Naive thymus-derived CD4-positive, alpha-beta T cell (primary cell): Measurements from ENCODE around the gene PMM2. TPM values are rescaled to one million over a fixed set of nuclear protein-coding genes. Genes with fewer than 3 reads are reported as not detected.

Experiments
- ATAC-seq: fragments of 150-1000 bp; cut with Tn5 transposase; 2 replicates; pipeline ENCODE4 v1.10.0; 2021; ENCODE audit warnings: mild to moderate bottlenecking, moderate library complexity
- CTCF ChIA-PET: fragments of 350-600 bp; sonication (Branson Sonifier 250); formaldehyde crosslinking; loops from one replicate; lab custom pipeline; 2021; ENCODE audit warnings: antibody characterized with exemption; lab: Charles Lee
- POLR2A ChIA-PET: fragments of 350-600 bp; sonication (Branson Sonifier 250); formaldehyde crosslinking; loops from one replicate; lab custom pipeline; 2021; ENCODE audit warnings: antibody characterized with exemption, inconsistent platforms; lab: Charles Lee
- DNase-seq, 9 donors: peaks; one replicate each; pipeline versions ENCODE4 v3.0.0 to v3.0.0-alpha.2; 2020 to 2022; ENCODE audit warnings: mixed read lengths in 1 of 9
- H3K27ac ChIP-seq: one replicate; pipeline ENCODE4 v1.7.0; 2013; ENCODE audit warnings: mild to moderate bottlenecking, low read depth, low read length, moderate library complexity
- H3K27me3 ChIP-seq, 2 donors: one replicate each; pipeline ENCODE4 v1.7.0; 2013; ENCODE audit warnings: low read length in 2 of 2, mild to moderate bottlenecking in 2 of 2, moderate library complexity in 2 of 2; ENCODE audit not compliant: control insufficient read depth in 2 of 2, insufficient read depth in 2 of 2
- H3K36me3 ChIP-seq, 3 experiments: 1 replicate in 2 of 3; 2 replicates in 1 of 3; pipeline ENCODE4 v1.7.0; 2013; ENCODE audit warnings: low read length in 3 of 3, mild to moderate bottlenecking in 3 of 3, moderate library complexity in 1 of 3; ENCODE audit not compliant: insufficient read depth in 3 of 3, control insufficient read depth in 2 of 3
- H3K4me1 ChIP-seq, 2 donors: one replicate each; pipeline ENCODE4 v1.7.0; 2013; ENCODE audit warnings: low read length in 2 of 2, mild to moderate bottlenecking in 2 of 2, moderate library complexity in 1 of 2; ENCODE audit not compliant: control insufficient read depth in 2 of 2, insufficient read depth in 2 of 2
- H3K4me3 ChIP-seq: 2 replicates; pipeline ENCODE4 v1.7.0; 2013; ENCODE audit warnings: mild to moderate bottlenecking, low read length
- H3K9me3 ChIP-seq, 3 experiments: 1 replicate in 2 of 3; 2 replicates in 1 of 3; pipeline ENCODE4 v1.7.0; 2013; ENCODE audit warnings: low read length in 3 of 3; ENCODE audit not compliant: control insufficient read depth in 2 of 3
- H3K27ac Mint-ChIP-seq, 9 donors: one replicate each; pipeline ENCODE4 v1.8.0; 2020 to 2022; ENCODE audit warnings: mixed read lengths in 9 of 9, mild to moderate bottlenecking in 8 of 9, moderate library complexity in 5 of 9, inconsistent platforms in 2 of 9
- H3K27me3 Mint-ChIP-seq, 5 donors: one replicate each; pipeline ENCODE4 v1.8.0; 2021 to 2022; ENCODE audit warnings: mixed read lengths in 5 of 5, mild to moderate bottlenecking in 1 of 5
- H3K36me3 Mint-ChIP-seq, 5 donors: one replicate each; pipeline ENCODE4 v1.8.0; 2020 to 2022; ENCODE audit warnings: mixed read lengths in 5 of 5, mild to moderate bottlenecking in 3 of 5, inconsistent platforms in 1 of 5
- H3K4me1 Mint-ChIP-seq, 7 donors: one replicate each; pipeline ENCODE4 v1.8.0; 2020 to 2022; ENCODE audit warnings: mixed read lengths in 7 of 7, mild to moderate bottlenecking in 3 of 7, inconsistent platforms in 1 of 7
- H3K4me3 Mint-ChIP-seq, 10 donors: one replicate each; pipeline ENCODE4 v1.8.0; 2020 to 2022; ENCODE audit warnings: mild to moderate bottlenecking in 10 of 10, mixed read lengths in 10 of 10, moderate library complexity in 6 of 10, inconsistent platforms in 2 of 10
- H3K9me3 Mint-ChIP-seq, 11 donors: one replicate each; pipeline ENCODE4 v1.8.0; 2020 to 2022; ENCODE audit warnings: mixed read lengths in 11 of 11, mild to moderate bottlenecking in 4 of 11, inconsistent platforms in 1 of 11, moderate library complexity in 1 of 11
- intact Hi-C, 2 donors: fragments of 100-400 bp; cut with micrococcal nuclease; formaldehyde crosslinking; loops; one replicate each; pipeline ENCODE4 v1.15.1; 2023
- polyA plus RNA-seq, 2 donors: library from polyadenylated mRNA; unstranded; fragments of 300-500 nt; fragmentation: Illumina TruSeq; gene quantifications; one replicate each; pipeline ENCODE4 v1.2.3, GENCODE V29; 2021
- total RNA-seq, 6 experiments: library from RNA in 5 of 6; stranded (reverse) in 5 of 6; gene quantifications; 1 replicate in 5 of 6; 2 replicates in 1 of 6; pipeline ENCODE4 v1.2.3 and lab custom pipeline; 2021 to 2026

The PMM2 gene
- total and polyA plus RNA-seq, 7 experiments from 2014 or later = 18.0 to 52.8 (median 40.9) TPM

GRCh38 chr16:8767176-8767575 lies 30.5 kb upstream of the PMM2 start:
- no peak for ATAC-seq
- Mint-ChIP-seq H3K36me3 (peaks cover 0 to 32% (median 16%) of the 10 kb centered on the region in 5 donors), H3K27me3 (no peaks in the 10 kb centered on the region), H3K9me3 (no peaks in the 10 kb centered on the region), H3K4me1 (no peaks in the 10 kb centered on the region), H3K27ac (no peak overlapping the region), H3K4me3 (no peak overlapping the region)
- H3K27ac ChIP-seq = no peak overlapping the region
- ChIA-PET POLR2A (no interaction called here), CTCF (no interaction called here)
- intact Hi-C loops = no loop called here
- peaks cover 0 to 20% (median 0%) of the 10 kb centered on the region in 3 experiments for H3K36me3 ChIP-seq
- H3K27me3 ChIP-seq = no peaks in the 10 kb centered on the region
- no peak for DNase-seq
- H3K4me1 ChIP-seq = no peaks in the 10 kb centered on the region
- no peaks in the 10 kb centered on the region for H3K9me3 ChIP-seq
- H3K4me3 ChIP-seq = no peak overlapping the region

- Mint-ChIP-seq H3K9me3 (no peaks in the 10 kb centered on the region), H3K36me3 (peaks cover 0 to 42% (median 24%) of the 10 kb centered on the region in 5 donors), H3K27me3 (no peaks in the 10 kb centered on the region), H3K4me1 (no peaks in the 10 kb centered on the region), H3K27ac (no peak overlapping the region), H3K4me3 (no peak overlapping the region)
- no peak overlapping the region for H3K27ac ChIP-seq
- POLR2A ChIA-PET = no interaction called here
- peaks cover 0 to 26% (median 0%) of the 10 kb centered on the region in 3 experiments for H3K36me3 ChIP-seq
- no peaks in the 10 kb centered on the region for H3K4me1 ChIP-seq
- H3K4me3 ChIP-seq = no peak overlapping the region
- CTCF ChIA-PET = no interaction called here
- DNase-seq (no peak), ATAC-seq (no peak)
- H3K9me3 ChIP-seq = no peaks in the 10 kb centered on the region
- H3K27me3 ChIP-seq = no peaks in the 10 kb centered on the region
- intact Hi-C loops = no loop called here
Observed at GRCh38 chr16:8768283-8768682, 29.4 kb upstream of the PMM2 start.

GRCh38 chr16:8768692-8769091 lies 28.9 kb upstream of the PMM2 start:
- no peaks in the 10 kb centered on the region for H3K4me1 Mint-ChIP-seq
- no peaks in the 10 kb centered on the region for H3K27me3 ChIP-seq
- peaks cover 0 to 26% (median 0%) of the 10 kb centered on the region in 3 experiments for H3K36me3 ChIP-seq
- H3K4me1 ChIP-seq = no peaks in the 10 kb centered on the region
- ATAC-seq (no peak), DNase-seq (no peak)
- ChIA-PET CTCF (no interaction called here), POLR2A (no interaction called here)
- no peaks in the 10 kb centered on the region for H3K9me3 Mint-ChIP-seq
- H3K4me3 Mint-ChIP-seq = no peak overlapping the region
- intact Hi-C loops = no loop called here
- H3K27ac ChIP-seq = no peak overlapping the region
- H3K9me3 ChIP-seq = no peaks in the 10 kb centered on the region
- no peaks in the 10 kb centered on the region for H3K27me3 Mint-ChIP-seq
- peaks cover 0 to 46% (median 28%) of the 10 kb centered on the region in 5 donors for H3K36me3 Mint-ChIP-seq
- no peak overlapping the region for H3K4me3 ChIP-seq
- H3K27ac Mint-ChIP-seq = no peak overlapping the region

GRCh38 chr16:8773537-8773936 lies 24.1 kb upstream of the PMM2 start:
- intact Hi-C loops = no loop called here
- H3K4me1 Mint-ChIP-seq = no peaks in the 10 kb centered on the region
- DNase-seq (no peak), ATAC-seq (no peak)
- no peaks in the 10 kb centered on the region for H3K4me1 ChIP-seq
- H3K4me3 ChIP-seq = no peak overlapping the region
- POLR2A ChIA-PET = no interaction called here
- no peak overlapping the region for H3K4me3 Mint-ChIP-seq
- H3K9me3 ChIP-seq = no peaks in the 10 kb centered on the region
- no peak overlapping the region for H3K27ac ChIP-seq
- no peaks in the 10 kb centered on the region for H3K27me3 Mint-ChIP-seq
- CTCF ChIA-PET = no interaction called here
- H3K36me3 ChIP-seq = peaks cover 0 to 29% (median 0%) of the 10 kb centered on the region in 3 experiments
- no peak overlapping the region for H3K27ac Mint-ChIP-seq
- no peaks in the 10 kb centered on the region for H3K27me3 ChIP-seq
- peaks cover 0 to 2% (median 0%) of the 10 kb centered on the region in 11 donors for H3K9me3 Mint-ChIP-seq
- peaks cover 0 to 58% (median 46%) of the 10 kb centered on the region in 5 donors for H3K36me3 Mint-ChIP-seq

- peaks cover 0 to 53% (median 42%) of the 10 kb centered on the region in 5 donors for H3K36me3 Mint-ChIP-seq
Observed at GRCh38 chr16:8774208-8774607, 23.4 kb upstream of the PMM2 start.

GRCh38 chr16:8775359-8775758 lies 22.3 kb upstream of the PMM2 start:
- CTCF ChIA-PET = no interaction called here
- H3K9me3 ChIP-seq = no peaks in the 10 kb centered on the region
- no peak for ATAC-seq
- POLR2A ChIA-PET = no interaction called here
- H3K4me1 ChIP-seq = no peaks in the 10 kb centered on the region
- no peak for DNase-seq
- Mint-ChIP-seq H3K36me3 (peaks cover 3 to 56% (median 42%) of the 10 kb centered on the region in 5 donors), H3K27ac (no peak overlapping the region), H3K4me3 (no peak overlapping the region), H3K27me3 (no peaks in the 10 kb centered on the region), H3K4me1 (no peaks in the 10 kb centered on the region), H3K9me3 (peaks cover 0 to 2% (median 0%) of the 10 kb centered on the region in 11 donors)
- peaks cover 0 to 28% (median 4%) of the 10 kb centered on the region in 3 experiments for H3K36me3 ChIP-seq
- H3K27me3 ChIP-seq = no peaks in the 10 kb centered on the region
- H3K4me3 ChIP-seq = no peak overlapping the region
- intact Hi-C loops = no loop called here
- H3K27ac ChIP-seq = no peak overlapping the region

More at GRCh38 chr16:8774208-8774607, 23.4 kb upstream of the PMM2 start:
- Mint-ChIP-seq H3K27ac (no peak overlapping the region), H3K9me3 (peaks cover 0 to 2% (median 0%) of the 10 kb centered on the region in 11 donors), H3K4me3 (no peak overlapping the region), H3K27me3 (no peaks in the 10 kb centered on the region), H3K4me1 (no peaks in the 10 kb centered on the region)
- POLR2A ChIA-PET = no interaction called here
- Histone ChIP-seq H3K27ac (no peak overlapping the region), H3K9me3 (no peaks in the 10 kb centered on the region), H3K36me3 (peaks cover 0 to 23% (median 0%) of the 10 kb centered on the region in 3 experiments), H3K4me1 (no peaks in the 10 kb centered on the region), H3K27me3 (no peaks in the 10 kb centered on the region), H3K4me3 (no peak overlapping the region)
- intact Hi-C loops = no loop called here
- no peak for DNase-seq
- no peak for ATAC-seq
- CTCF ChIA-PET = no interaction called here

GRCh38 chr16:8776129-8776584 lies 21.5 kb upstream of the PMM2 start:
- no peaks in the 10 kb centered on the region for H3K9me3 ChIP-seq
- H3K9me3 Mint-ChIP-seq = peaks cover 0 to 2% (median 0%) of the 10 kb centered on the region in 11 donors
- H3K36me3 Mint-ChIP-seq = peaks cover 3 to 61% (median 43%) of the 10 kb centered on the region in 5 donors
- ATAC-seq (no peak), DNase-seq (no peak)
- H3K36me3 ChIP-seq = peaks cover 0 to 28% (median 4%) of the 10 kb centered on the region in 3 experiments
- H3K4me3 ChIP-seq = no peak overlapping the region
- no peaks in the 10 kb centered on the region for H3K4me1 ChIP-seq
- no peaks in the 10 kb centered on the region for H3K27me3 Mint-ChIP-seq
- H3K4me3 Mint-ChIP-seq = no peak overlapping the region
- intact Hi-C loops = no loop called here
- H3K27ac ChIP-seq = no peak overlapping the region
- no peaks in the 10 kb centered on the region for H3K27me3 ChIP-seq
- ChIA-PET CTCF (no interaction called here), POLR2A (no interaction called here)
- no peaks in the 10 kb centered on the region for H3K4me1 Mint-ChIP-seq
- H3K27ac Mint-ChIP-seq = no peak overlapping the region
